HepG2 (cell line): ENCODE measurements around the gene TBC1D24. TPM values are rescaled to one million over a fixed set of nuclear protein-coding genes. Genes with fewer than 3 reads are reported as not detected.

Source experiments
- CEBPZ ChIP-seq: IDR thresholded peaks from 2 replicates; pipeline ENCODE4 v1.6.1; 2012; ENCODE audit warnings: low read length, improper control_type of control experiment
- MEIS2 ChIP-seq: sonication (generic); formaldehyde crosslinking; IDR thresholded peaks from 2 replicates; pipeline ENCODE4 v1.9.0; 2021; ENCODE audit warnings: mild to moderate bottlenecking, missing genetic modification reagents
- MZF1 ChIP-seq: sonication (generic); formaldehyde crosslinking; IDR thresholded peaks from 2 replicates; pipeline ENCODE4 v1.8.1; 2023; ENCODE audit warnings: mild to moderate bottlenecking, missing genetic modification reagents, borderline replicate concordance
- NFRKB ChIP-seq: fragments of 450-650 bp; IDR thresholded peaks from 2 replicates; pipeline ENCODE4 v1.6.1; 2017
- NKX3-1 ChIP-seq: sonication (generic); formaldehyde crosslinking; IDR thresholded peaks from 2 replicates; pipeline ENCODE4 v1.5.0; 2020; ENCODE audit warnings: missing genetic modification reagents
- RAD21 ChIP-seq: fragments of 450-650 bp; formaldehyde crosslinking; IDR thresholded peaks from 2 replicates; pipeline ENCODE4 v1.5.0; 2020; ENCODE audit warnings: mild to moderate bottlenecking
- ZNF10 ChIP-seq: sonication (generic); formaldehyde crosslinking; IDR thresholded peaks from 2 replicates; pipeline ENCODE4 v1.4.0; 2020; ENCODE audit warnings: mild to moderate bottlenecking, low read depth, missing genetic modification reagents, borderline replicate concordance
- polyA plus RNA-seq, 8 experiments: library from polyadenylated mRNA; depleted of rRNA in 3 of 8; stranded (reverse) in 7 of 8; unstranded in 1 of 8; fragments of >200 nt; fragmentation: Illumina TruSeq in 4 of 8; extraction: Trizol in 4 of 8; gene quantifications; 2 replicates each; pipeline versions ENCODE4 v1.2.1 to v1.2.3, GENCODE V29; 2011 to 2016; ENCODE audit warnings: low read depth in 4 of 8, missing spikeins in 1 of 8, mixed read lengths in 1 of 8; ENCODE audit not compliant: insufficient read depth in 1 of 8
- total RNA-seq, 5 experiments: library from RNA; depleted of rRNA; stranded (reverse); fragments of >200 nt; fragmentation: Illumina TruSeq; extraction: Trizol; gene quantifications; 2 replicates each; pipeline ENCODE4 v1.2.3, GENCODE V29; 2016; ENCODE audit warnings: low read depth in 1 of 5
- TF ChIP-seq, protein P1 (sequence below): sonication (generic); formaldehyde crosslinking; IDR thresholded peaks from 2 replicates; pipeline ENCODE4 v1.4.0; 2020; ENCODE audit warnings: missing genetic modification reagents
- TF ChIP-seq, protein P2 (sequence below): sonication (generic); formaldehyde crosslinking; IDR thresholded peaks from 2 replicates; pipeline ENCODE4 v1.4.0; 2020; ENCODE audit warnings: missing genetic modification reagents
- TF ChIP-seq, protein P3 (sequence below): sonication (generic); formaldehyde crosslinking; IDR thresholded peaks from one replicate; pipeline ENCODE4 v1.5.1; 2020; ENCODE audit warnings: mild to moderate bottlenecking, missing genetic modification reagents; ENCODE audit errors: not compliant biosample characterization

The TBC1D24 gene
- total and polyA plus RNA-seq, 2 of the 13 experiments (the other 11 are each of a cell fraction or from before 2014, with no cell fraction given): 7.7 to 13.7 TPM

- TF ChIP-seq CEBPZ: no peak
- no peak for TF ChIP-seq NFRKB
- TF ChIP-seq RAD21 (CRISPR knock-in tag): 0 out of 2 replicates have a peak, but pooled peaks have one; percentile 24
- TF ChIP-seq, protein P1, sequence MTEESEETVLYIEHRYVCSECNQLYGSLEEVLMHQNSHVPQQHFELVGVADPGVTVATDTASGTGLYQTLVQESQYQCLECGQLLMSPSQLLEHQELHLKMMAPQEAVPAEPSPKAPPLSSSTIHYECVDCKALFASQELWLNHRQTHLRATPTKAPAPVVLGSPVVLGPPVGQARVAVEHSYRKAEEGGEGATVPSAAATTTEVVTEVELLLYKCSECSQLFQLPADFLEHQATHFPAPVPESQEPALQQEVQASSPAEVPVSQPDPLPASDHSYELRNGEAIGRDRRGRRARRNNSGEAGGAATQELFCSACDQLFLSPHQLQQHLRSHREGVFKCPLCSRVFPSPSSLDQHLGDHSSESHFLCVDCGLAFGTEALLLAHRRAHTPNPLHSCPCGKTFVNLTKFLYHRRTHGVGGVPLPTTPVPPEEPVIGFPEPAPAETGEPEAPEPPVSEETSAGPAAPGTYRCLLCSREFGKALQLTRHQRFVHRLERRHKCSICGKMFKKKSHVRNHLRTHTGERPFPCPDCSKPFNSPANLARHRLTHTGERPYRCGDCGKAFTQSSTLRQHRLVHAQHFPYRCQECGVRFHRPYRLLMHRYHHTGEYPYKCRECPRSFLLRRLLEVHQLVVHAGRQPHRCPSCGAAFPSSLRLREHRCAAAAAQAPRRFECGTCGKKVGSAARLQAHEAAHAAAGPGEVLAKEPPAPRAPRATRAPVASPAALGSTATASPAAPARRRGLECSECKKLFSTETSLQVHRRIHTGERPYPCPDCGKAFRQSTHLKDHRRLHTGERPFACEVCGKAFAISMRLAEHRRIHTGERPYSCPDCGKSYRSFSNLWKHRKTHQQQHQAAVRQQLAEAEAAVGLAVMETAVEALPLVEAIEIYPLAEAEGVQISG (CRISPR knock-in tag): no peak
- no peak for TF ChIP-seq NKX3-1 (CRISPR knock-in tag)
- TF ChIP-seq, protein P2, sequence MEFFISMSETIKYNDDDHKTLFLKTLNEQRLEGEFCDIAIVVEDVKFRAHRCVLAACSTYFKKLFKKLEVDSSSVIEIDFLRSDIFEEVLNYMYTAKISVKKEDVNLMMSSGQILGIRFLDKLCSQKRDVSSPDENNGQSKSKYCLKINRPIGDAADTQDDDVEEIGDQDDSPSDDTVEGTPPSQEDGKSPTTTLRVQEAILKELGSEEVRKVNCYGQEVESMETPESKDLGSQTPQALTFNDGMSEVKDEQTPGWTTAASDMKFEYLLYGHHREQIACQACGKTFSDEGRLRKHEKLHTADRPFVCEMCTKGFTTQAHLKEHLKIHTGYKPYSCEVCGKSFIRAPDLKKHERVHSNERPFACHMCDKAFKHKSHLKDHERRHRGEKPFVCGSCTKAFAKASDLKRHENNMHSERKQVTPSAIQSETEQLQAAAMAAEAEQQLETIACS: no peak
- TF ChIP-seq, protein P3, sequence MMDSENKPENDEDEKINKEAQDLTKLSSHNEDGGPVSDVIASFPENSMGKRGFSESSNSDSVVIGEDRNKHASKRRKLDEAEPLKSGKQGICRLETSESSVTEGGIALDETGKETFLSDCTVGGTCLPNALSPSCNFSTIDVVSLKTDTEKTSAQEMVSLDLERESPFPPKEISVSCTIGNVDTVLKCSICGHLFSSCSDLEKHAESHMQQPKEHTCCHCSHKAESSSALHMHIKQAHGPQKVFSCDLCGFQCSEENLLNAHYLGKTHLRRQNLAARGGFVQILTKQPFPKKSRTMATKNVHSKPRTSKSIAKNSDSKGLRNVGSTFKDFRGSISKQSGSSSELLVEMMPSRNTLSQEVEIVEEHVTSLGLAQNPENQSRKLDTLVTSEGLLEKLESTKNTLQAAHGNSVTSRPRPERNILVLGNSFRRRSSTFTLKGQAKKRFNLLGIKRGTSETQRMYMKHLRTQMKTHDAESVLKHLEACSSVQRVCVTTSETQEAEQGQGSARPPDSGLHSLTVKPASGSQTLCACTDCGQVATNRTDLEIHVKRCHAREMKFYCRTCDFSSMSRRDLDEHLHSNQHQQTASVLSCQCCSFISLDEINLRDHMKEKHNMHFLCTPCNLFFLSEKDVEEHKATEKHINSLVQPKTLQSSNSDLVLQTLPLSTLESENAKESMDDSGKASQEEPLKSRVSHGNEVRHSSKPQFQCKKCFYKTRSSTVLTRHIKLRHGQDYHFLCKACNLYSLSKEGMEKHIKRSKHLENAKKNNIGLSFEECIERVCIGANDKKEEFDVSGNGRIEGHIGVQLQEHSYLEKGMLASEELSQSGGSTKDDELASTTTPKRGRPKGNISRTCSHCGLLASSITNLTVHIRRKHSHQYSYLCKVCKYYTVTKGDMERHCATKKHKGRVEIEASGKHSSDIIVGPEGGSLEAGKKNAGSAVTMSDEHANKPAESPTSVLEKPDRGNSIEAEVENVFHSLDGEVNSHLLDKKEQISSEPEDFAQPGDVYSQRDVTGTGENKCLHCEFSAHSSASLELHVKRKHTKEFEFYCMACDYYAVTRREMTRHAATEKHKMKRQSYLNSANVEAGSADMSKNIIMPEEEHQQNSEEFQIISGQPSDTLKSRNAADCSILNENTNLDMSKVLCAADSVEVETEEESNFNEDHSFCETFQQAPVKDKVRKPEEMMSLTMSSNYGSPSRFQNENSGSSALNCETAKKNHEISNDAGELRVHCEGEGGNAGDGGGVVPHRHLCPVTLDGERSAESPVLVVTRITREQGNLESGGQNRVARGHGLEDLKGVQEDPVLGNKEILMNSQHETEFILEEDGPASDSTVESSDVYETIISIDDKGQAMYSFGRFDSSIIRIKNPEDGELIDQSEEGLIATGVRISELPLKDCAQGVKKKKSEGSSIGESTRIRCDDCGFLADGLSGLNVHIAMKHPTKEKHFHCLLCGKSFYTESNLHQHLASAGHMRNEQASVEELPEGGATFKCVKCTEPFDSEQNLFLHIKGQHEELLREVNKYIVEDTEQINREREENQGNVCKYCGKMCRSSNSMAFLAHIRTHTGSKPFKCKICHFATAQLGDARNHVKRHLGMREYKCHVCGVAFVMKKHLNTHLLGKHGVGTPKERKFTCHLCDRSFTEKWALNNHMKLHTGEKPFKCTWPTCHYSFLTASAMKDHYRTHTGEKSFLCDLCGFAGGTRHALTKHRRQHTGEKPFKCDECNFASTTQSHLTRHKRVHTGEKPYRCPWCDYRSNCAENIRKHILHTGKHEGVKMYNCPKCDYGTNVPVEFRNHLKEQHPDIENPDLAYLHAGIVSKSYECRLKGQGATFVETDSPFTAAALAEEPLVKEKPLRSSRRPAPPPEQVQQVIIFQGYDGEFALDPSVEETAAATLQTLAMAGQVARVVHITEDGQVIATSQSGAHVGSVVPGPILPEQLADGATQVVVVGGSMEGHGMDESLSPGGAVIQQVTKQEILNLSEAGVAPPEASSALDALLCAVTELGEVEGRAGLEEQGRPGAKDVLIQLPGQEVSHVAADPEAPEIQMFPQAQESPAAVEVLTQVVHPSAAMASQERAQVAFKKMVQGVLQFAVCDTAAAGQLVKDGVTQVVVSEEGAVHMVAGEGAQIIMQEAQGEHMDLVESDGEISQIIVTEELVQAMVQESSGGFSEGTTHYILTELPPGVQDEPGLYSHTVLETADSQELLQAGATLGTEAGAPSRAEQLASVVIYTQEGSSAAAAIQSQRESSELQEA: no peak
- TF ChIP-seq ZNF10 (CRISPR knock-in tag): no peak
- TF ChIP-seq MZF1 (CRISPR knock-in tag): no peak
- TF ChIP-seq MEIS2 (CRISPR knock-in tag): no peak
These were observed 3.8 kb upstream of the TBC1D24 start, which contains the start of gene NTN3 (continued) for GRCh38 chr16:2471016-2471652.
